Endothelial cell of umbilical vein (primary cell): ENCODE data around the gene MYT1. TPM values are rescaled to one million over a fixed set of nuclear protein-coding genes. Genes with fewer than 3 reads are reported as not detected.

Experiments used
- BruUV-seq: library from RNA; stranded (reverse); fragments of 400-500 nt; replicated peaks from 2 replicates; lab custom pipeline; 2021; lab: Mats Ljungman, UMichigan
- CTCF ChIA-PET: fragments of 300-600, 350-600 bp; sonication (Branson Sonifier 250); formaldehyde crosslinking; loops from one replicate; lab custom pipeline; 2021; ENCODE audit warnings: antibody characterized with exemption, inconsistent platforms; lab: Charles Lee
- POLR2A ChIA-PET: fragments of 300-600, 350-600 bp; sonication (Branson Sonifier 250); formaldehyde crosslinking; loops from one replicate; lab custom pipeline; 2021; ENCODE audit warnings: antibody characterized with exemption, inconsistent platforms; lab: Charles Lee
- DNase-seq: peaks from one replicate; pipeline ENCODE4 v3.0.0-alpha.2; 2011; ENCODE audit warnings: low read depth, low spot score
- FAIRE-seq: peaks from 2 replicates; lab custom pipeline; 2011; peaks lifted over from hg19 to GRCh38; lab: Jason Lieb, UNC
- H2AFZ ChIP-seq: 2 replicates; pipeline ENCODE4 v1.6.0; 2012; ENCODE audit warnings: low read depth, low read length, control low read depth, inconsistent platforms
- H3K27ac ChIP-seq: 2 replicates; pipeline ENCODE4 v1.5.1; 2011; ENCODE audit warnings: low read depth, mild to moderate bottlenecking, control low read depth, low read length, moderate library complexity; ENCODE audit not compliant: insufficient read depth
- H3K27me3 ChIP-seq, 2 experiments: 2 replicates each; pipeline versions ENCODE4 v1.6.0 to v1.6.1; 2011; ENCODE audit warnings: low read length in 2 of 2, mixed read lengths in 1 of 2; ENCODE audit not compliant: control insufficient read depth in 2 of 2, insufficient read depth in 2 of 2
- H3K36me3 ChIP-seq, 2 experiments: 2 replicates in 1 of 2; 3 replicates in 1 of 2; pipeline ENCODE4 v1.5.1; 2011; ENCODE audit warnings: low read length in 2 of 2, mild to moderate bottlenecking in 1 of 2, moderate library complexity in 1 of 2; ENCODE audit not compliant: control insufficient read depth in 2 of 2, insufficient read depth in 2 of 2; ENCODE audit errors: extremely low read depth in 1 of 2
- H3K4me1 ChIP-seq: 3 replicates; pipeline ENCODE4 v1.5.1; 2011; ENCODE audit warnings: mild to moderate bottlenecking, low read length; ENCODE audit not compliant: control insufficient read depth, insufficient read depth; ENCODE audit errors: extremely low read depth
- H3K4me2 ChIP-seq: 2 replicates; pipeline ENCODE4 v1.6.1; 2011; ENCODE audit warnings: low read length, control low read depth, mixed read lengths; ENCODE audit not compliant: insufficient read depth
- H3K4me3 ChIP-seq, 3 experiments: fragments of 200-600 bp in 1 of 3; sonication (generic), shearing (Covaris generic) in 1 of 3; replicated peaks in 1 of 3; 2 replicates each; pipeline ENCODE4 v1.5.1; 2011 to 2016; ENCODE audit warnings: control low read depth in 3 of 3, low read length in 3 of 3, mild to moderate bottlenecking in 2 of 3, inconsistent platforms in 1 of 3, low read depth in 1 of 3, moderate library complexity in 1 of 3; ENCODE audit not compliant: insufficient read depth in 1 of 3
- H3K79me2 ChIP-seq: 2 replicates; pipeline ENCODE4 v1.6.0; 2012; ENCODE audit warnings: low read length, inconsistent platforms; ENCODE audit not compliant: control insufficient read depth, insufficient read depth
- H3K9ac ChIP-seq: replicated peaks from 2 replicates; pipeline ENCODE3; 2011; ENCODE audit warnings: low read length, control low read depth; ENCODE audit not compliant: insufficient read depth; ENCODE audit errors: extremely low read depth
- H3K9me1 ChIP-seq: replicated peaks from 3 replicates; pipeline ENCODE4 v1.6.0; 2011; ENCODE audit warnings: mild to moderate bottlenecking, low read length; ENCODE audit not compliant: control insufficient read depth, insufficient read depth; ENCODE audit errors: extremely low read depth
- H3K9me3 ChIP-seq: replicated peaks from 2 replicates; pipeline ENCODE4 v1.5.1; 2012; ENCODE audit warnings: low read length, inconsistent platforms; ENCODE audit not compliant: control insufficient read depth, insufficient read depth
- H4K20me1 ChIP-seq: replicated peaks from 2 replicates; pipeline ENCODE3; 2011; ENCODE audit warnings: mild to moderate bottlenecking, low read length; ENCODE audit not compliant: control insufficient read depth, insufficient read depth; ENCODE audit errors: extremely low read depth
- CTCF ChIP-seq, 2 donors: IDR thresholded peaks; 1 replicate in 1 of 2; 2 replicates in 1 of 2; pipeline ENCODE4 v1.5.1; 2011; ENCODE audit warnings: low read length in 2 of 2, mild to moderate bottlenecking in 2 of 2, moderate library complexity in 2 of 2, control low read depth in 1 of 2, inconsistent platforms in 1 of 2, low read depth in 1 of 2; ENCODE audit not compliant: insufficient read depth in 1 of 2; ENCODE audit errors: extremely low read depth in 1 of 2
- EZH2 ChIP-seq: IDR thresholded peaks from 2 replicates; pipeline ENCODE4 v1.6.1; 2012; ENCODE audit warnings: borderline replicate concordance, low read depth, mild to moderate bottlenecking, moderate library complexity, low read length, inconsistent platforms; ENCODE audit not compliant: severe bottlenecking
- FOS ChIP-seq: IDR thresholded peaks from 2 replicates; pipeline ENCODE4 v1.6.1; 2011; ENCODE audit warnings: mild to moderate bottlenecking, low read length, moderate library complexity, borderline replicate concordance; ENCODE audit not compliant: insufficient read depth
- GATA2 ChIP-seq: IDR thresholded peaks from 2 replicates; pipeline ENCODE4 v1.7.0; 2011; ENCODE audit warnings: low read depth, mild to moderate bottlenecking, moderate library complexity, mixed read lengths, low read length; ENCODE audit not compliant: insufficient read length, insufficient read depth
- JUN ChIP-seq: IDR thresholded peaks from 2 replicates; pipeline ENCODE4 v1.6.1; 2011; ENCODE audit warnings: borderline replicate concordance, low read depth; ENCODE audit not compliant: insufficient read length, insufficient read depth
- MAX ChIP-seq: IDR thresholded peaks from 2 replicates; pipeline ENCODE4 v1.6.1; 2011; ENCODE audit not compliant: insufficient read depth, insufficient read length
- MYC ChIP-seq: IDR thresholded peaks from one replicate; pipeline ENCODE4 v1.6.1; 2011; ENCODE audit warnings: mild to moderate bottlenecking, low read depth, low read length
- POLR2A ChIP-seq: IDR thresholded peaks from 2 replicates; pipeline ENCODE4 v1.6.1; 2012; ENCODE audit warnings: low read depth, mild to moderate bottlenecking, control low read depth, low read length
- POLR2AphosphoS5 ChIP-seq: IDR thresholded peaks from 2 replicates; pipeline ENCODE4 v1.6.1; 2012; ENCODE audit warnings: low read depth, mild to moderate bottlenecking, control low read depth, low read length, moderate library complexity; ENCODE audit not compliant: insufficient read depth
- dilution Hi-C: fragments of 300-500 bp; cut with MboI; formaldehyde crosslinking; loops from one replicate; pipeline ENCODE4 v1.15.0; 2019; ENCODE audit warnings: low sequenced_read_pairs; ENCODE audit not compliant: extremely low pct_ligation_motif_present
- intact Hi-C: fragments of 100-400 bp; cut with micrococcal nuclease; formaldehyde crosslinking; loops from one replicate; pipeline ENCODE4 v1.10.0; 2022
- polyA plus RNA-seq, 4 experiments: library from polyadenylated mRNA; depleted of rRNA in 3 of 4; stranded (reverse) in 3 of 4; unstranded in 1 of 4; fragments of >200 nt; gene quantifications; 2 replicates each; pipeline versions ENCODE4 v1.2.1 to v1.2.3, GENCODE V29; 2011 to 2012; ENCODE audit warnings: missing spikeins in 1 of 4
- total RNA-seq: library from RNA; stranded (reverse); gene quantifications from 2 replicates; pipeline ENCODE4 v1.2.3, GENCODE V29; 2021

The MYT1 gene
- total and polyA plus RNA-seq, 2 donors (not counting 3 experiments of a cell fraction or from before 2014, with no cell fraction given), result not detected

- H4K20me1 ChIP-seq, result no peaks in the 10 kb centered on the region
- DNase-seq, result peak; percentile 52
- TF ChIP-seq GATA2, result no peak
- TF ChIP-seq POLR2A, result no peak
- TF ChIP-seq JUN, result no peak
- peak; percentile 33 for TF ChIP-seq FOS
- H3K9ac ChIP-seq, result no peak overlapping the region
- H3K36me3 ChIP-seq, result no peaks in the 10 kb centered on the region
- no TSS peak for BruUV-seq
- no peaks in the 10 kb centered on the region for H3K9me3 ChIP-seq
- no peaks in the 10 kb centered on the region for H3K27me3 ChIP-seq
- H3K9me1 ChIP-seq, result no peaks in the 10 kb centered on the region
- no peak overlapping the region for H3K27ac ChIP-seq
- peak; percentile 76 for FAIRE-seq
- POLR2A ChIA-PET, result no interaction called here
- no peaks in the 10 kb centered on the region for H3K79me2 ChIP-seq
- intact Hi-C loops, result no loop called here
- H3K4me1 ChIP-seq, result peaks cover 6% of the 10 kb centered on the region
- no peak overlapping the region for H3K4me2 ChIP-seq
- CTCF ChIA-PET, result interaction anchor here (1.0 to 1.3 kb wide), 3 partner anchors 10 to 31 kb away, joined by 3 to 4 read pairs (median 4); no protein-coding TSS in a partner anchor
- no peak overlapping the region for H2AFZ ChIP-seq
- dilution Hi-C loops, result no loop called here
- no peak overlapping the region for H3K4me3 ChIP-seq
Observed at GRCh38 chr20:64224351-64225170, 60.3 kb downstream of the MYT1 start.

GRCh38 chr20:64225171-64225595 lies 60.9 kb downstream of the MYT1 start:
- DNase-seq (no peak), FAIRE-seq (no peak)
- CTCF ChIA-PET, result interaction anchor here (1.0 kb wide), 1 partner anchor 27 kb away, joined by 3 read pairs; no protein-coding TSS in a partner anchor
- Histone ChIP-seq H3K4me3 (no peak overlapping the region), H3K4me2 (no peak overlapping the region), H3K9me1 (no peaks in the 10 kb centered on the region), H2AFZ (no peak overlapping the region), H3K27me3 (no peaks in the 10 kb centered on the region), H4K20me1 (no peaks in the 10 kb centered on the region), H3K9ac (no peak overlapping the region), H3K36me3 (no peaks in the 10 kb centered on the region), H3K27ac (no peak overlapping the region), H3K9me3 (no peaks in the 10 kb centered on the region), H3K4me1 (peaks cover 6% of the 10 kb centered on the region), H3K79me2 (no peaks in the 10 kb centered on the region)
- intact Hi-C loops (no loop called here), dilution Hi-C loops (no loop called here)
- POLR2A ChIA-PET, result no interaction called here
- TF ChIP-seq EZH2 (no peak), MYC (no peak), JUN (no peak), GATA2 (no peak), MAX (no peak), CTCF (IDR thresholded peaks at IDR 0.05; ENCODE audit: extremely low read depth in 1 of 2, insufficient read depth in 1 of 2, low read depth in 1 of 2, low read length in 2 of 2) (no peak), FOS (no peak), POLR2AphosphoS5 (no peak)
- BruUV-seq, result no TSS peak
